ENCODE data around the gene CAPN14.

Gene CAPN14

GRCh38 chr2:31137211-31138036 is 79.9 kb downstream of the CAPN14 start:
- DNase-seq, result no peak

- no peak for DNase-seq
Observed at GRCh38 chr2:31136732-31137131, 80.6 kb downstream of the CAPN14 start.

- DNase-seq, result no peak
Observed at GRCh38 chr2:31136000-31136399, 81.3 kb downstream of the CAPN14 start.

- no peak for DNase-seq
Observed at GRCh38 chr2:31134480-31134879, 82.8 kb downstream of the CAPN14 start.

GRCh38 chr2:31132786-31133185 is 84.5 kb downstream of the CAPN14 start:
- no peak for DNase-seq

- DNase-seq, result no peak
Observed at GRCh38 chr2:31131871-31132270, 85.4 kb downstream of the CAPN14 start.

- DNase-seq, result no peak
Observed at GRCh38 chr2:31129375-31130171, 87.7 kb downstream of the CAPN14 start.

GRCh38 chr2:31127931-31128330 is 89.4 kb downstream of the CAPN14 start:
- no peak for DNase-seq

- no peak for DNase-seq
Observed at GRCh38 chr2:31125918-31126695, 91.2 kb downstream of the CAPN14 start.

- DNase-seq, result no peak
Observed at GRCh38 chr2:31124904-31125303, 92.4 kb downstream of the CAPN14 start.
